HG03521 (cell line): ENCODE data around the gene IFRD2.
"Not testable (repeated sequence)": the region's sequence is repeated elsewhere in the genome, so short reads cannot be mapped to it uniquely, and the experiment has no call there.

ENCODE experiments used
- ATAC-seq: cut with Tn5 transposase; IDR thresholded peaks from one replicate; pipeline ENCODE4 v1.9.1; 2021; ENCODE audit warnings: mild to moderate bottlenecking, moderate library complexity; ENCODE audit not compliant: unreplicated experiment

Gene IFRD2

DNA sequence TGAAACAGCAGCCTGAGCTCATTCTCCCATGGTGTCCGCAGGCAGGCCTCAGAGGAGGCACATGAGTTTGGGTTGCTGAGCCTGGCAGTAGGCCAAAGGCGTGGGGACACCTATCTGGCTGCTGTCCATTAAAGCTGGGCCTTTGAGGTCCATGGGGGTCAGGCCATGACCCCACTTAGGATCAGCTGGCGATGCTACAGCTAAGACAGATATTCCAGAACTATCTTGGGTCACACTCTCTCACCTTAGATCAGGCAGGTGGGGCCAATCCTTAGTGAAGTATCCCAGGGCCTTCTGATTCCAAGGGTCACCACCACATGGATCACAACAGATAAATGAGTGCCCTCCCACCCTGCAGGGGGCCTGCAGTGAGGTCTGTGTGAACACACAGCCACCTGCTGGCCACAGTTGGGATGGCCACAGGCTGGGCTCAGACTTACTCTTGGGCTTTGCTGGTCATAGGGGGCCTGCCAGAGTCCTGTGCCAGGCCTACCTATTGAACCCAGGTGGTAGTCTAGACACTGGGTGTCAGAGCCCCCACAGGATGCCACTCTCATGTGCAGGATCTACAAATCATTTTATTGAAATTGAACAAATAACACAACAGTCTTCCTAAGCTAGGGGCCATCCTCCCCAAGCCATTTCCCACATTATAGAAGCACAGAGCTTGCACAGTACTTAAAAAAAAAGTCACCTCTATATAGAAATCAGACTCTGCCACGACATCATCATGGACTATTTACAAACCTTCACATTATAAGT is 32.3 kb upstream of the IFRD2 start:
- no peak for ATAC-seq

DNA sequence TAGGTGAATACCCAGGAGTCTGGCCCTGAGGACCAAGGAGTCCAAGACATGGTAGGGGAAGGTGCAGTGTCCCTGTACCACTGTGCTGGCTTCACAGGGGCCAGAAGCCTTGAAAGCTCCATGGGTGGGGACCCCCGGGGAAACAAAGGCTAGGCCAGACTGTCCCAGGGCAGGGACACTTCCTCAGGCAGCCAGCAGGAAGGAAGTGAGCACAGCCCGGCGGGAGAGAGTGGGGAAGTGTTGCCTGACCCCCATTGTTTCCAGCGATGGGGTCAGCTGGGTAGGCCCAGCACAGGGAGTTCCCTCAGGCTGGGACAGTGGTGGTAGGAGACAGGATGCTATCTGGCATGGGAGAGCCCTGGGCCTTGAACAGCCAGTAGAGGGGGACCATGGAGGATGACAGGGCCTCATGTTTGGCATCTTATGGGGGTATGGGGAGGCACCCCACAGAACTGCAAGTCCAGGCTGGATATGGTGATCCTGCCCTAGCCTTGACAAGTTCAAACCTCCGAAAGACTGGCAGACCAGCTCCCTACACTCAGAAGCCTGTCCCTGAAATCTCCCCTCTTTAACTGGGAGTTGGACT is 31.5 kb upstream of the IFRD2 start:
- no peak for ATAC-seq

- no peak for ATAC-seq
These were observed 30.9 kb upstream of the IFRD2 start for GRCh38 chr3:50323092-50323600.

- no peak for ATAC-seq
These were observed 30.3 kb upstream of the IFRD2 start, which contains the start of gene HYAL2 for GRCh38 chr3:50322386-50323091. Gene HYAL2 (minus strand): TSS chr3:50322745. CDS start chr3:50320489, 2,256 bp downstream.

DNA sequence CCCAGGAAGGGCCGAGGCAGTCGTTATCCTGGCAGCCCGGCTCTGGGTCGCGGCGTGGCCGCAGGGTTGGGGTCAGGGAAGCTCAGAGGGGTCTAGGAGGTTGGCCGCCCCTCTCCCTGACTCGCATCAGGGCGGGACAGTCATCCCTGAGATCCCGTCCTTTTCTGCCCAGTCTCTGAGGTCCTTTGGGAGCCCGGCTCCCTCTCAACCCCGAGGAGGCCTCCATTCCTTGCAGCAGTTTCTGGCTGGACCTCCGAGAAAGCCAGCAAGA is 29.8 kb upstream of the IFRD2 start:
- ATAC-seq, result no peak

GRCh38 chr3:50321336-50322114 is 29.3 kb upstream of the IFRD2 start:
- peak; percentile 75 for ATAC-seq

- peak; percentile 41 for ATAC-seq
These were observed 28.7 kb upstream of the IFRD2 start for GRCh38 chr3:50320853-50321335.

GRCh38 chr3:50319894-50320625 is 27.8 kb upstream of the IFRD2 start:
- no peak for ATAC-seq

DNA sequence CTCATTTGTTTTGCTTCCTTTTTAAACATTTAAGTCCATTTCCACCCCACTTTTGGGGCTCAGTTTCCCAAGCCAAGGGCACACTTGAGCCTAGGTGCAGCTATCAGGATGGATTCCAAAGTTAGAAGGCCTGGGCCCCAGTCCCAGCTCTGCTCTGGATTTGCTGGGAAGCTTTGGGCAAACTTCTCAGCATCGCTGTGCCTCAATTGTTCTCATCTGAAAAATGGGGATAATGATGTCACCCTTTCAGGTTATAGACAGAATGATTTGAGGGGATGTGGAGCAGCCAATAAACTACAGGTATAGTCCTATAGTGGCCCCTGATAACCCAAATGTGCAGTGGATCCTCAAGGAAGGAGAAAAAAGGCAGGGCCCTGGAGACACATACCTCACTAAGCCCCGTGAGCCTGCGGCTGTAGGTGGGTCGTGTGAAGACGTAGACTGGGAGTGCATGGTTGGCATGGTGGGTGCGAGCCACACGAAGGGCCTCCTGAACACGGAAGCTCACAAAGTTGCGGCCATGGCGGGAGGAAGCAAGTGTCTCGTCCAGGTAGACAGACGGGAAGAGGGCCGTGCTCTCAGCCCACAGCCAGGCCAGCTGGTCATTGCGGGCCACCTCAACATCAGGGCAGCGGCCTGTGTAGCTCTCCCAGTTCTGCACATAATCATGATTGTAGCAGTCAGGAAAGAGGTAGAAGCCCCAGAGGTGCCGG is 27.1 kb upstream of the IFRD2 start:
- no peak for ATAC-seq

- no peak for ATAC-seq
These were observed 26.4 kb upstream of the IFRD2 start for GRCh38 chr3:50318615-50319014.

GRCh38 chr3:50318163-50318562 is 25.9 kb upstream of the IFRD2 start:
- ATAC-seq, result no peak

DNA sequence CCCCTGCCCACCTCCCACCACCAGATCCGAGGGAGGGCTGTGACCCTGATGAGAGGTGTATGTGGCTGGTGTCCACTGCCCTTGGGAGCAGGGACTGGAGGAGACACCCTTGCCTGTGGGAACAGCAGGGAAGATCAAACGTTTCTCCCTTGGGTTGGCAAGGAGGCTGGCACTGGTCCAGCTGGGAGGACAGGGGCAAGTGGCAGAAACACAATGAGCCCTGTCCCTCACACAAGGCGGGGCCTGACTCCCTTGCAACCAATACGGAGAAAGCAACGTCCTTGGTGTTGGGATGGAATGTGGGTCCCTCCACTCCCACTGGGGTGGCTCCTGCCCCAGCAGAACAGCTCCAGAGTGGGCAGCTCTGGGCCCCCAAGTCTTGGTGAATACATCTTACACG is 25.1 kb upstream of the IFRD2 start:
- no peak for ATAC-seq

GRCh38 chr3:50316657-50317242 is 24.5 kb upstream of the IFRD2 start:
- ATAC-seq, result no peak

- no peak for ATAC-seq
These were observed 22.6 kb upstream of the IFRD2 start for GRCh38 chr3:50314816-50315215.

DNA sequence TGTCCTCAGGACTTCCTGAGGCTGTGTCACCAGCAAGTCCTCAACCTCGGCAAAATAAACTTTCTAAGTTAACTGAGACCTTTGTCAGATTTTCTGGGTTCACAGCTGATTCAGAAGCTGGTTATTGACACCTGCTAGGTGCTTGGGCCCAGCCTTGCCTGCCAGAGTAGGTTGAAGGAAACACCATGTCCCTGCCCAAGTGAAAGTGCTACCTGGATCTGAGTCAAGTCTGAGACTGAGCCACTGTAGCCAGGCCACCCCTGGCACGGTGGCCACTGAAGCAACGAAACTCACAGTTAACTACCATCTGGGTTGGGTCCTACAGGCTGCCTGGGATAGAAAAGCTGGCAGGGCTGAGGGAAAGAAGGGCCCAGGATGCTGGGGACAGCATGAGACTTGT is 22.1 kb upstream of the IFRD2 start:
- no peak for ATAC-seq

- not testable (repeated sequence) for ATAC-seq
These were observed 19.8 kb upstream of the IFRD2 start for GRCh38 chr3:50312041-50312440.

DNA sequence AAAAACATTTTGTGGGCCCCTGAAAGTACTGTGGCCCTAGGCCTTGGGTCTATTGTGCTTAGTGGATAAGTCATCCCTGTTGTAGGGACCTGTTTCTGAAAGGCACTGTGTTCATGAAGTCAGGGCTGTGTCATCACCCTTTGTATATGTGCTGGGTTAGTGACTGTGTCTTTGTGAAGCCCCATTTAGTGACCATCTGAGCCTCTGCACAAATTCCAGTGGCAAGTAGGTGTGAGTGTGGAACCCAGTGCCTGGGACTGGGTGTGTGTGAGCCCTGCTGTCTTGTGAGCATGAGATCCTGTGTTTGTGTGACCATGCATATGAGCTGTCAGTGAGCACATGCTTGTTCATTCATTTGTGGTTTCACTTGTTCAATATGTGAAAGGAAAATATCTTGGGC is 12.4 kb upstream of the IFRD2 start:
- ATAC-seq, result no peak

GRCh38 chr3:50303013-50303815 is 11.0 kb upstream of the IFRD2 start, which contains the start of gene HYAL1:
Gene HYAL1 (minus strand): TSS chr3:50303574. CDS start chr3:50302956, 618 bp downstream.
- no peak for ATAC-seq
